ENCODE data around the gene FASTKD2.

- no peak for TF ChIP-seq POLR2A (IDR thresholded peaks at IDR 0.05)
- no peak for TF ChIP-seq CTCF (IDR thresholded peaks at IDR 0.05)
Observed at GRCh38 chr2:206838690-206839089, 73.3 kb downstream of the FASTKD2 start.

Measured in testis (tissue), 2 donors.